Measurements from ENCODE around the gene TP63. TPM values are rescaled to one million over a fixed set of nuclear protein-coding genes. Genes with fewer than 3 reads are reported as not detected.

The TP63 gene
- polyA plus RNA-seq, 2 of the 4 experiments (the other 2 are of a cell fraction) = 1.5 to 5.4 TPM

GRCh38 chr3:189605717-189606116 lies 25.5 kb upstream of the TP63 start:
- WGBS (ENCODE audit: missing lambda C conversion rate) = 95% methylated on average over 2 of the region's 2 CpGs
- FAIRE-seq (no peak), DNase-seq (ENCODE audit: low read depth in 1 of 2, low spot score in 1 of 2) (no peak), ATAC-seq (no peak)
- TF ChIP-seq KDM1A (IDR thresholded peaks at IDR 0.05; ENCODE audit: low read depth) (no peak), E2F6 (IDR thresholded peaks at IDR 0.05; ENCODE audit: borderline replicate concordance, low read depth) (no peak), PHF8 (IDR thresholded peaks at IDR 0.05; ENCODE audit: borderline replicate concordance, low read depth) (no peak), HDAC2 (IDR thresholded peaks at IDR 0.05) (no peak), EP300 (IDR thresholded peaks at IDR 0.05) (no peak), ZC3H11A (IDR thresholded peaks at IDR 0.05) (no peak), EHF (CRISPR knock-in tag; IDR thresholded peaks at IDR 0.05) (no peak), JUN (IDR thresholded peaks at IDR 0.05) (no peak), SREBF2 (IDR thresholded peaks at IDR 0.05) (no peak), FOSL2 (IDR thresholded peaks at IDR 0.05) (no peak), FOSL2 (CRISPR knock-in tag; IDR thresholded peaks at IDR 0.05) (no peak), EHMT2 (IDR thresholded peaks at IDR 0.05; ENCODE audit: low read depth) (no peak), HOXB5 (CRISPR knock-in tag; IDR thresholded peaks at IDR 0.05) (no peak), TFCP2L1 (CRISPR knock-in tag; IDR thresholded peaks at IDR 0.05) (no peak), GATA3 (IDR thresholded peaks at IDR 0.05; ENCODE audit: borderline replicate concordance) (no peak), MAFK (IDR thresholded peaks at IDR 0.05; ENCODE audit: partially characterized antibody) (no peak), MAX (IDR thresholded peaks at IDR 0.05) (no peak), RFX5 (IDR thresholded peaks at IDR 0.05) (no peak), MYC (IDR thresholded peaks at IDR 0.05; ENCODE audit: borderline replicate concordance, low read length) (no peak), TP53 (CRISPR knock-in tag; IDR thresholded peaks at IDR 0.05) (no peak), USF2 (IDR thresholded peaks at IDR 0.05) (no peak)
- Histone ChIP-seq H3K4me3 (no peak overlapping the region), H3K27ac (no peak overlapping the region), H3K4me1 (no peaks in the 10 kb centered on the region), H3K9me3 (peaks cover 3% of the 10 kb centered on the region; the same call in 1 of the 3 replicates), H3K4me2 (no peak overlapping the region)
- CTCF ChIA-PET = no interaction called here
- POLR2A ChIA-PET = no interaction called here

- no peak overlapping the region for H3K4me2 ChIP-seq
- ChIA-PET CTCF (no interaction called here), POLR2A (no interaction called here)
- DNase-seq (ENCODE audit: low read depth in 1 of 2, low spot score in 1 of 2) (no peak), FAIRE-seq (no peak), ATAC-seq (no peak)
- H3K4me1 ChIP-seq = no peaks in the 10 kb centered on the region
- H3K9me3 ChIP-seq = peaks cover 3% of the 10 kb centered on the region; the same call in 2 of the 3 replicates
- H3K27ac ChIP-seq = no peak overlapping the region
- WGBS (ENCODE audit: missing lambda C conversion rate) = 100% methylated on average over 4 of the region's 4 CpGs
- H3K4me3 ChIP-seq = no peak overlapping the region
- no peak for TF ChIP-seq RCOR1 (IDR thresholded peaks at IDR 0.05; ENCODE audit: low read depth, low read length)
- no peak for TF ChIP-seq CBX8 (IDR thresholded peaks at IDR 0.05)
- TF ChIP-seq HEYL (CRISPR knock-in tag; IDR thresholded peaks at IDR 0.05) = no peak
- no peak for TF ChIP-seq HDAC2 (IDR thresholded peaks at IDR 0.05)
- no peak for TF ChIP-seq SREBF2 (IDR thresholded peaks at IDR 0.05)
- no peak for TF ChIP-seq JUNB (IDR thresholded peaks at IDR 0.05)
- no peak for TF ChIP-seq HMGXB4 (CRISPR knock-in tag; IDR thresholded peaks at IDR 0.05; ENCODE audit: borderline replicate concordance)
- no peak for TF ChIP-seq CTCF (IDR thresholded peaks at IDR 0.05)
- TF ChIP-seq ZNF302 (CRISPR knock-in tag; IDR thresholded peaks at IDR 0.05) = no peak
- TF ChIP-seq BCL3 (IDR thresholded peaks at IDR 0.05) = no peak
- no peak for TF ChIP-seq HOXB5 (CRISPR knock-in tag; IDR thresholded peaks at IDR 0.05)
- no peak for TF ChIP-seq MAFK (IDR thresholded peaks at IDR 0.05; ENCODE audit: partially characterized antibody)
- no peak for TF ChIP-seq ATOH8 (CRISPR knock-in tag; IDR thresholded peaks at IDR 0.05; ENCODE audit: low read depth)
- TF ChIP-seq CBX2 (IDR thresholded peaks at IDR 0.05; ENCODE audit: borderline replicate concordance, low read depth) = no peak
- TF ChIP-seq EHF (CRISPR knock-in tag; IDR thresholded peaks at IDR 0.05) = no peak
- TF ChIP-seq PBX3 (IDR thresholded peaks at IDR 0.05) = no peak
These were observed 24.4 kb upstream of the TP63 start for GRCh38 chr3:189606774-189607173.

Data from A549 (cell line).